Neural crest cell (in vitro differentiated cells): ENCODE results near the gene ATAT1. TPM values are rescaled to one million over a fixed set of nuclear protein-coding genes. Genes with fewer than 3 reads are reported as not detected.

Source experiments
- microRNA-seq: library from miRNA; unstranded; fragments of <30 nt; microRNA quantifications from one replicate; pipeline ENCODE4, GENCODE V29; 2020
- total RNA-seq: library from RNA; stranded (reverse); gene quantifications from 2 replicates; pipeline ENCODE4 v1.2.1, GENCODE V29; 2021

Gene ATAT1
- total RNA-seq, 1 donor from 2014 or later, result 58.2 TPM

Small RNA genes within 50 kb of the gene (microRNA-seq; reads per million reads assigned to microRNA genes)
- 1,055 reads per million, percentile 81 among the genes with 10 or more reads in this experiment for gene MIR877

Other genes with a start within 250 kb of the ATAT1 start
- 13.4 and 14.2 TPM in 2 replicates for gene HLA-E, start 137.4 kb upstream of the ATAT1 start, total RNA-seq
- 71.0 and 71.6 TPM in 2 replicates for gene GNL1, start 70.4 kb upstream of the ATAT1 start, total RNA-seq
- 41.4 and 41.5 TPM in 2 replicates for gene PRR3, start 69.6 kb upstream of the ATAT1 start, total RNA-seq
- 93.7 and 98.2 TPM in 2 replicates for gene ABCF1, start 55.4 kb upstream of the ATAT1 start, total RNA-seq
- gene PPP1R10, start 9.6 kb upstream of the ATAT1 start, total RNA-seq, result 138 and 145 TPM in 2 replicates
- gene MRPS18B, start 9.0 kb upstream of the ATAT1 start, total RNA-seq, result 36.7 and 39.3 TPM in 2 replicates
- 15.4 and 17.4 TPM in 2 replicates for gene C6orf136, start 20.3 kb downstream of the ATAT1 start, total RNA-seq
- gene DHX16, start 46.1 kb downstream of the ATAT1 start, total RNA-seq, result 30.3 and 31.3 TPM in 2 replicates
- gene PPP1R18, start 59.8 kb downstream of the ATAT1 start, total RNA-seq, result 71.0 and 71.1 TPM in 2 replicates
- gene NRM, start 64.1 kb downstream of the ATAT1 start, total RNA-seq, result 66.5 and 69.2 TPM in 2 replicates
- 104 and 107 TPM in 2 replicates for gene MDC1, start 90.4 kb downstream of the ATAT1 start, total RNA-seq
- 1,986 and 2,086 TPM in 2 replicates for gene TUBB, start 93.5 kb downstream of the ATAT1 start, total RNA-seq
- 100 and 106 TPM in 2 replicates for gene FLOT1, start 115.8 kb downstream of the ATAT1 start, total RNA-seq
- gene IER3, start 117.7 kb downstream of the ATAT1 start, total RNA-seq, result 4.8 and 6.3 TPM in 2 replicates